PFSK-1 (cell line): Measurements from ENCODE around the gene TAC4.

ENCODE experiments used
- FOXP2 ChIP-seq: optimal IDR thresholded peaks from 2 replicates; pipeline ENCODE3; 2011; ENCODE audit warnings: borderline replicate concordance, control low read depth, inconsistent platforms; ENCODE audit not compliant: insufficient read depth; ENCODE audit errors: extremely low read length, extremely low read depth
- POLR2AphosphoS5 ChIP-seq: IDR thresholded peaks from 2 replicates; pipeline ENCODE4 v1.6.1; 2012; ENCODE audit warnings: low read depth, mild to moderate bottlenecking, control low read depth, low read length, moderate library complexity
- REST ChIP-seq, 2 experiments: IDR thresholded peaks; 2 replicates each; pipeline versions ENCODE4 v1.6.1 to v1.8.0; 2011 to 2012; ENCODE audit warnings: low read depth in 2 of 2, low read length in 2 of 2, control low read depth in 1 of 2, inconsistent platforms in 1 of 2, mild to moderate bottlenecking in 1 of 2, moderate library complexity in 1 of 2; ENCODE audit not compliant: insufficient read depth in 1 of 2
- SIN3A ChIP-seq: IDR thresholded peaks from 2 replicates; pipeline ENCODE4 v1.6.1; 2012; ENCODE audit warnings: mild to moderate bottlenecking, low read length, moderate library complexity, borderline replicate concordance; ENCODE audit not compliant: insufficient read depth
- TAF1 ChIP-seq: IDR thresholded peaks from 2 replicates; pipeline ENCODE4 v1.6.1; 2012; ENCODE audit warnings: low read length, control low read depth, borderline replicate concordance; ENCODE audit not compliant: insufficient read depth

TAC4 gene

DNA sequence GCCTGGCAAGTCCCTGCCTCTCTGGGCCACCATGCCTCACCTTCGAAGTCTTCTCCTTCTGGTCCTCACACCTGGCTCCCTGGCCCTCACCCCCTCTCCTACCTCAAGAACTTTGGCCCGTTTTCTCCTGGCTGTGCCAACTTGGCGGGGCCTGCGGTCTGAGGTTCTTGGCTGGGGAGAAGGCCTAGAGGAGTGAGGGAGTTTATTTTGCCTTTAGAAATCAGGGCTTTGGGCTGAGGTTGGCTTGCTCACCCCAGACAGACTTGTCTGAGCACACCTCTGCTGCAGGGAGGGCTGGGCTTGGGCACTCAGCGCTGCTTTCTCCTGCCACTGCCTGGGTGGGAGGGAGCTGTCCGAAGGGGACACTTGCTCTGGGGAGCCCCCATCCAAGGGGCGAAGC lies 23.3 kb upstream of the TAC4 start:
- TF ChIP-seq TAF1 (no peak), POLR2AphosphoS5 (no peak), SIN3A (no peak), REST (IDR thresholded peaks at IDR 0.05; ENCODE audit: insufficient read depth in 1 of 2, low read depth in 2 of 2, low read length in 2 of 2) (no peak), FOXP2 (no peak)

DNA sequence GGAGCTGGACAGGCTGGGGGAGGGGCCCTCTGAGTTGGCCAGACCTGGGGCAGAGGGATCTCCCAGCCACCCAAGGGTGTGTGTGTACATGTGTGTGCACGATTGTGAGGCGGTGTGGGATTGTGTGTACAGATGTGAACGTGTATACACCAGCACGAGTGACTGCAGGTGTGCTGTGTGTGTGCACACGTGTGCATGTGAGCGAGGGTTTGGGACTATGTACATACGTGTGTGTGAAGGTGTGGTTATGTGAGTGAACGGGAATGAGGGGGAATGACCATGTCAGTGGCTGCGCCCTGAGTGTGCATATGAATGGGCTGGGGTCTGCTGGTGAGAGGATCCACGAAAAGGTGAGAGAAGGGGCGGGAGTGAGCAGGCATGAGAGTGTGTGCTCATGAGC lies 22.4 kb upstream of the TAC4 start:
- no peak for TF ChIP-seq TAF1
- TF ChIP-seq REST (IDR thresholded peaks at IDR 0.05; ENCODE audit: insufficient read depth in 1 of 2, low read depth in 2 of 2, low read length in 2 of 2), result no peak
- no peak for TF ChIP-seq FOXP2
- no peak for TF ChIP-seq SIN3A
- no peak for TF ChIP-seq POLR2AphosphoS5

DNA sequence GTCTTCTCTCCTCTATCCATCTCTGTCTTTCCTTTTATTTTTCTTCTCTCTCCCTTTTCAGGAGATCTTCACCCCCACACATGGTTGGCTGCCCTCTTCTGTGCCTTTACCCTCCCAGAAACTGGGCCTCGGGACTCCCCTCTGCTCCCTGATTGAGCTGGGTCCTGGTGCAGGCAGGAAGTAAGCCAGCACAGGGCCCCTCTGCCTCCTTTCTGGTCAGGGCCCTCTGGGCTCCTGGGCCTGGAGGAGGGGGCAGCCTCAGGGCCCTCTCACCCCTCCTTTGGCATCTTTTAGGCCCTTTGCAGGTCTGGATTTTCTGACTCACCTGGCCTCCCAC lies 21.1 kb upstream of the TAC4 start:
- no peak for TF ChIP-seq SIN3A
- TF ChIP-seq POLR2AphosphoS5, result no peak
- TF ChIP-seq FOXP2, result no peak
- TF ChIP-seq REST (IDR thresholded peaks at IDR 0.05; ENCODE audit: insufficient read depth in 1 of 2, low read depth in 2 of 2, low read length in 2 of 2), result no peak
- TF ChIP-seq TAF1, result no peak

- no peak for TF ChIP-seq SIN3A
- TF ChIP-seq FOXP2, result no peak
- TF ChIP-seq REST (IDR thresholded peaks at IDR 0.05; ENCODE audit: insufficient read depth in 1 of 2, low read depth in 2 of 2, low read length in 2 of 2), result no peak
- TF ChIP-seq TAF1, result no peak
- TF ChIP-seq POLR2AphosphoS5, result no peak
These were observed 19.1 kb upstream of the TAC4 start for GRCh38 chr17:49866882-49867413.

DNA sequence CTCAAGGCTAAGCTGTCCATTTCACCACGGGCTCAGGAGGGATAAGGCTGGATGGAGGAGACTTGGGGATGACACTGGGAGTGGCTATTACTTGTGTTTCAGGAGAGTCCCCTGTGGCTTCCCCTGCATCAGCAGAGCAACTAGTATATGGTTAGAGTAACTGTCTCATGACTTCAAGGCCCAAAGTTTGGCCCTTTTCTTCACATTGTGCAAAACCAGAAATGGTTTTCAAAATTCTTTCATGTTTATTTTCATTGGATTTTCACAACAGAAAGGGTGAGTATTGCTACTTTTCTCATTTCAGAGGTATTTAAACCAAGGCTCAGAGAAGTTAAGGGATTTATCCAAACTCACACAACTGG lies 18.1 kb upstream of the TAC4 start:
- no peak for TF ChIP-seq SIN3A
- TF ChIP-seq FOXP2, result no peak
- no peak for TF ChIP-seq TAF1
- no peak for TF ChIP-seq REST (IDR thresholded peaks at IDR 0.05; ENCODE audit: insufficient read depth in 1 of 2, low read depth in 2 of 2, low read length in 2 of 2)
- no peak for TF ChIP-seq POLR2AphosphoS5
